GM19397 (cell line): ENCODE results near the gene TM4SF1.
A peak's percentile ranks its signal among the peaks of the same experiment; 100 is the strongest.
"Not testable (repeated sequence)": the region's sequence is repeated elsewhere in the genome, so short reads cannot be mapped to it uniquely, and the experiment has no call there.

Source experiments
- ATAC-seq: cut with Tn5 transposase; IDR thresholded peaks from one replicate; pipeline ENCODE4 v1.9.1; 2021; ENCODE audit warnings: mild to moderate bottlenecking, moderate library complexity; ENCODE audit not compliant: unreplicated experiment

The TM4SF1 gene

GRCh38 chr3:149352556-149352955, 24.9 kb downstream of the TM4SF1 start:
- ATAC-seq: peak; percentile 93

GRCh38 chr3:149343951-149344350, 33.5 kb downstream of the TM4SF1 start:
- no peak for ATAC-seq

GRCh38 chr3:149342413-149343380, 34.8 kb downstream of the TM4SF1 start:
- no peak for ATAC-seq

GRCh38 chr3:149340310-149340933, 37.0 kb downstream of the TM4SF1 start:
- no peak for ATAC-seq

GRCh38 chr3:149339931-149340309, 37.5 kb downstream of the TM4SF1 start:
- ATAC-seq: no peak

- not testable (repeated sequence) for ATAC-seq
Observed at GRCh38 chr3:149337486-149337885, 40.0 kb downstream of the TM4SF1 start.

GRCh38 chr3:149336925-149337324, 40.5 kb downstream of the TM4SF1 start:
- ATAC-seq: no peak

GRCh38 chr3:149333176-149333859, 44.1 kb downstream of the TM4SF1 start, which contains the start of gene TM4SF18:
Gene TM4SF18, minus strand, starts transcription at chr3:149333636. Its CDS starts 254 bp downstream, at chr3:149333382.
- ATAC-seq: no peak

- no peak for ATAC-seq
Observed at GRCh38 chr3:149332771-149333170, 44.7 kb downstream of the TM4SF1 start.

GRCh38 chr3:149332227-149332765, 45.2 kb downstream of the TM4SF1 start:
- ATAC-seq: no peak

GRCh38 chr3:149331396-149331795, 46.1 kb downstream of the TM4SF1 start:
- no peak for ATAC-seq

- ATAC-seq: no peak
Observed at GRCh38 chr3:149330609-149331331, 46.7 kb downstream of the TM4SF1 start.

- ATAC-seq: no peak
Observed at GRCh38 chr3:149327156-149327555, 50.3 kb downstream of the TM4SF1 start.

GRCh38 chr3:149325581-149325980, 51.9 kb downstream of the TM4SF1 start:
- ATAC-seq: no peak

GRCh38 chr3:149324332-149324731, 53.1 kb downstream of the TM4SF1 start:
- ATAC-seq: no peak

- ATAC-seq: no peak
Observed at GRCh38 chr3:149321640-149322039, 55.8 kb downstream of the TM4SF1 start.

GRCh38 chr3:149321136-149321535, 56.3 kb downstream of the TM4SF1 start:
- no peak for ATAC-seq

- no peak for ATAC-seq
Observed at GRCh38 chr3:149319750-149320149, 57.7 kb downstream of the TM4SF1 start.
